Measurements from ENCODE around the gene RPL41.
"Not testable (repeated sequence)": the region's sequence is repeated elsewhere in the genome, so short reads cannot be mapped to it uniquely, and the experiment has no call there.

GRCh38 chr12:56156464-56157200, 40.2 kb downstream of the RPL41 start:
- TF ChIP-seq ZNF362 (tag by site-specific recombination; IDR thresholded peaks at IDR 0.05); ZSCAN16 (tag by site-specific recombination; IDR thresholded peaks at IDR 0.05); ZFP37 (tag by site-specific recombination; IDR thresholded peaks at IDR 0.05); ZNF24 (tag by site-specific recombination; IDR thresholded peaks at IDR 0.05); ZNF354C (tag by site-specific recombination; IDR thresholded peaks at IDR 0.05; ENCODE audit: borderline replicate concordance, low read depth); SP2 (tag by site-specific recombination; IDR thresholded peaks at IDR 0.05); ZNF776 (tag by site-specific recombination; IDR thresholded peaks at IDR 0.05; ENCODE audit: borderline replicate concordance); ZNF707 (tag by site-specific recombination; IDR thresholded peaks at IDR 0.05); ZBTB17 (tag by site-specific recombination; IDR thresholded peaks at IDR 0.05); ZNF623 (tag by site-specific recombination; IDR thresholded peaks at IDR 0.05): not testable (repeated sequence)

Data from HEK293 (cell line).